CD4-positive, alpha-beta T cell treated with Interleukin-4 for 4 hours (primary cell): ENCODE data around the gene FNIP1.
"Not testable (repeated sequence)": the region's sequence is repeated elsewhere in the genome, so short reads cannot be mapped to it uniquely, and the experiment has no call there.

Source experiments
- DNase-seq: peaks from one replicate; pipeline ENCODE4 v3.0.0-alpha.2; 2020

Gene FNIP1

GRCh38 chr5:131796793-131797693 lies at the start of gene FNIP1:
TSS of gene FNIP1 (minus strand) at chr5:131797017. CDS start at chr5:131796921, 96 bp downstream.
- DNase-seq = peak; percentile 96

- DNase-seq = no peak
These were observed 49.7 kb upstream of the FNIP1 start for GRCh38 chr5:131846536-131846935.

- DNase-seq = no peak
These were observed 49.0 kb upstream of the FNIP1 start for GRCh38 chr5:131845828-131846227.

GRCh38 chr5:131842971-131843370 lies 46.2 kb upstream of the FNIP1 start:
- DNase-seq = not testable (repeated sequence)

- DNase-seq = not testable (repeated sequence)
These were observed 35.9 kb upstream of the FNIP1 start for GRCh38 chr5:131832702-131833101.

GRCh38 chr5:131825404-131826013 lies 28.7 kb upstream of the FNIP1 start:
- no peak for DNase-seq

GRCh38 chr5:131824631-131825030 lies 27.8 kb upstream of the FNIP1 start:
- DNase-seq = no peak

GRCh38 chr5:131821221-131821620 lies 24.4 kb upstream of the FNIP1 start:
- DNase-seq = no peak

GRCh38 chr5:131818001-131818724 lies 21.3 kb upstream of the FNIP1 start:
- no peak for DNase-seq

- DNase-seq = no peak
These were observed 18.2 kb upstream of the FNIP1 start for GRCh38 chr5:131814990-131815389.

- no peak for DNase-seq
These were observed 15.7 kb upstream of the FNIP1 start for GRCh38 chr5:131812371-131813160.

GRCh38 chr5:131810510-131811249 lies 13.9 kb upstream of the FNIP1 start:
- peak; percentile 17 for DNase-seq

GRCh38 chr5:131795879-131796792 lies 681 bp downstream of the FNIP1 start:
- peak; percentile 5 for DNase-seq

- DNase-seq = no peak
These were observed 1.6 kb downstream of the FNIP1 start for GRCh38 chr5:131795228-131795627.

- no peak for DNase-seq
These were observed 2.2 kb downstream of the FNIP1 start for GRCh38 chr5:131794586-131794985.

GRCh38 chr5:131792896-131793295 lies 3.9 kb downstream of the FNIP1 start:
- DNase-seq = no peak

GRCh38 chr5:131791866-131792265 lies 5.0 kb downstream of the FNIP1 start:
- DNase-seq = no peak

GRCh38 chr5:131790550-131790949 lies 6.3 kb downstream of the FNIP1 start:
- no peak for DNase-seq

GRCh38 chr5:131789765-131790164 lies 7.1 kb downstream of the FNIP1 start:
- no peak for DNase-seq

- no peak for DNase-seq
These were observed 9.1 kb downstream of the FNIP1 start for GRCh38 chr5:131787736-131788135.
